Neural progenitor cell (in vitro differentiated cells): Measurements from ENCODE around the gene AQP1.

Experiments used
- CTCF ChIP-seq: fragments of 200-600 bp; sonication (generic); IDR thresholded peaks from 2 replicates; pipeline ENCODE4 v1.5.1; 2017; ENCODE audit warnings: antibody characterized with exemption, mild to moderate bottlenecking
- EZH2 ChIP-seq: fragments of 200-600 bp; sonication (generic); IDR thresholded peaks from 2 replicates; pipeline ENCODE4 v1.6.1; 2017; ENCODE audit warnings: antibody characterized with exemption, mild to moderate bottlenecking, moderate library complexity

GRCh38 chr7:30863706-30864035, 48.0 kb upstream of the AQP1 start:
- TF ChIP-seq CTCF, result no peak
- no peak for TF ChIP-seq EZH2
